MM.1S (cell line): ENCODE measurements around the gene MEX3D.

ENCODE experiments used
- DNase-seq: peaks from one replicate; pipeline ENCODE4 v3.0.0-alpha.2; 2015
- H2AFZ ChIP-seq: fragments of 300-600 bp; sonication (generic); 2 replicates; pipeline ENCODE4 v1.6.0; 2016; ENCODE audit warnings: antibody characterized with exemption, low read length
- H3F3A ChIP-seq: fragments of 300-600 bp; sonication (generic); 2 replicates; pipeline ENCODE4 v1.6.1; 2016; ENCODE audit warnings: mild to moderate bottlenecking, antibody characterized with exemption, low read length, moderate library complexity, mixed read lengths; ENCODE audit not compliant: insufficient read depth
- H3K27ac ChIP-seq: fragments of 300-600 bp; sonication (generic); 2 replicates; pipeline ENCODE4 v1.5.1; 2016; ENCODE audit warnings: mild to moderate bottlenecking, low read length
- H3K27me3 ChIP-seq: fragments of 300-600 bp; sonication (generic); replicated peaks from 2 replicates; pipeline ENCODE4 v1.6.0; 2016; ENCODE audit warnings: low read length; ENCODE audit not compliant: insufficient read depth
- H3K36me3 ChIP-seq: fragments of 300-600 bp; sonication (generic); replicated peaks from 2 replicates; pipeline ENCODE4 v1.6.1; 2016; ENCODE audit warnings: mild to moderate bottlenecking, low read length, mixed read lengths; ENCODE audit not compliant: insufficient read depth
- H3K4me1 ChIP-seq: fragments of 300-600 bp; sonication (generic); 2 replicates; pipeline ENCODE4 v1.6.1; 2016; ENCODE audit warnings: low read length, mixed read lengths
- H3K4me2 ChIP-seq: fragments of 300-600 bp; sonication (generic); 2 replicates; pipeline ENCODE4 v1.6.0; 2016; ENCODE audit warnings: low read depth, low read length
- H3K4me3 ChIP-seq: fragments of 300-600 bp; sonication (generic); 2 replicates; pipeline ENCODE4 v1.5.1; 2016; ENCODE audit warnings: low read length, mixed read lengths
- H3K79me2 ChIP-seq: fragments of 300-600 bp; sonication (generic); 2 replicates; pipeline ENCODE4 v1.6.1; 2016; ENCODE audit warnings: mixed run types, low read length, mixed read lengths
- H3K9ac ChIP-seq: fragments of 300-600 bp; sonication (generic); 2 replicates; pipeline ENCODE4 v1.6.1; 2016; ENCODE audit warnings: low read length, mixed read lengths
- H3K9me2 ChIP-seq: fragments of 300-600 bp; sonication (generic); replicated peaks from 2 replicates; pipeline ENCODE4 v1.6.1; 2016; ENCODE audit warnings: mild to moderate bottlenecking, low read length, mixed read lengths; ENCODE audit not compliant: insufficient read depth
- H3K9me3 ChIP-seq: fragments of 300-600 bp; sonication (generic); replicated peaks from 2 replicates; pipeline ENCODE4 v1.6.1; 2016; ENCODE audit warnings: mild to moderate bottlenecking, low read length, mixed read lengths; ENCODE audit not compliant: insufficient read depth
- H4K20me1 ChIP-seq: fragments of 300-600 bp; sonication (generic); 2 replicates; pipeline ENCODE4 v1.6.1; 2016; ENCODE audit warnings: mild to moderate bottlenecking, low read length, moderate library complexity, mixed read lengths; ENCODE audit not compliant: insufficient read depth
- EZH2 ChIP-seq: fragments of 300-600 bp; sonication (generic); optimal IDR thresholded peaks from 2 replicates; pipeline ENCODE3; 2017; ENCODE audit warnings: low read depth, mild to moderate bottlenecking, antibody characterized with exemption, low read length, mixed read lengths
- EZH2phosphoT487 ChIP-seq: fragments of 300-600 bp; sonication (generic); IDR thresholded peaks from 2 replicates; pipeline ENCODE4 v1.6.1; 2018; ENCODE audit warnings: antibody characterized with exemption, low read length
- TF ChIP-seq, protein P1 (sequence below): fragments of 300-600 bp; sonication (generic); IDR thresholded peaks from 2 replicates; pipeline ENCODE4 v1.5.1; 2016; ENCODE audit warnings: antibody characterized with exemption, low read length, mixed read lengths

MEX3D gene

DNA sequence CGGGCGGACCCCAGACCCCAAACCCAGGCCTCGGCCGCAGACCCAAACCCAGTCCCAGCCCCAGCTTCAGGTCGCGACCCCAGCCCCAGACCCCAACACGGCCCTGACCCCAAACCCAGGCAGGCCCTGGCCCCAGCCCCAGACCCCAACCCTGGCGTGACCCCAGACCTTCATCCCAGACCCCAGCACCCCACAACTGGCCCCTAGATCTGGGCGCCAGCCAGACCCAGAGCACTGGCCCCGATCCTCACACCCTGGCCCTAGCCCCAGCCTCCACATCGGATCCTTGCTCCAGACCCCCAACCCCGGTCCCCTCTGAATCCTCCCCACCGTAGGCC is 17.1 kb upstream of the MEX3D start:
- no peaks in the 10 kb centered on the region; the same call in none of the 2 replicates for H3K36me3 ChIP-seq
- no peak overlapping the region for H2AFZ ChIP-seq
- no peak overlapping the region for H3K27ac ChIP-seq
- 0 out of 2 replicates have a peak, but pooled peaks cover under 1% of the 10 kb centered on the region for H3F3A ChIP-seq
- H3K79me2 ChIP-seq, result peaks cover 50% of the 10 kb centered on the region
- no peaks in the 10 kb centered on the region for H3K9me3 ChIP-seq
- H3K4me2 ChIP-seq, result no peak overlapping the region
- no peak overlapping the region for H3K4me3 ChIP-seq
- no peaks in the 10 kb centered on the region for H3K27me3 ChIP-seq
- no peak for TF ChIP-seq EZH2phosphoT487
- no peak for TF ChIP-seq EZH2
- H3K9me2 ChIP-seq, result no peaks in the 10 kb centered on the region
- H4K20me1 ChIP-seq, result no peaks in the 10 kb centered on the region
- H3K9ac ChIP-seq, result no peak overlapping the region
- DNase-seq, result no peak
- no peaks in the 10 kb centered on the region for H3K4me1 ChIP-seq

- Histone ChIP-seq H3K4me1 (no peaks in the 10 kb centered on the region), H3K27me3 (no peaks in the 10 kb centered on the region), H3K9me2 (no peaks in the 10 kb centered on the region), H3K79me2 (peaks cover 44% of the 10 kb centered on the region), H3K27ac (no peak overlapping the region), H4K20me1 (no peaks in the 10 kb centered on the region), H3K4me3 (no peak overlapping the region), H2AFZ (no peak overlapping the region), H3F3A (no peaks in the 10 kb centered on the region), H3K4me2 (no peak overlapping the region), H3K9me3 (no peaks in the 10 kb centered on the region), H3K36me3 (no peaks in the 10 kb centered on the region; the same call in none of the 2 replicates), H3K9ac (no peak overlapping the region)
- DNase-seq, result no peak
- TF ChIP-seq, protein P1, sequence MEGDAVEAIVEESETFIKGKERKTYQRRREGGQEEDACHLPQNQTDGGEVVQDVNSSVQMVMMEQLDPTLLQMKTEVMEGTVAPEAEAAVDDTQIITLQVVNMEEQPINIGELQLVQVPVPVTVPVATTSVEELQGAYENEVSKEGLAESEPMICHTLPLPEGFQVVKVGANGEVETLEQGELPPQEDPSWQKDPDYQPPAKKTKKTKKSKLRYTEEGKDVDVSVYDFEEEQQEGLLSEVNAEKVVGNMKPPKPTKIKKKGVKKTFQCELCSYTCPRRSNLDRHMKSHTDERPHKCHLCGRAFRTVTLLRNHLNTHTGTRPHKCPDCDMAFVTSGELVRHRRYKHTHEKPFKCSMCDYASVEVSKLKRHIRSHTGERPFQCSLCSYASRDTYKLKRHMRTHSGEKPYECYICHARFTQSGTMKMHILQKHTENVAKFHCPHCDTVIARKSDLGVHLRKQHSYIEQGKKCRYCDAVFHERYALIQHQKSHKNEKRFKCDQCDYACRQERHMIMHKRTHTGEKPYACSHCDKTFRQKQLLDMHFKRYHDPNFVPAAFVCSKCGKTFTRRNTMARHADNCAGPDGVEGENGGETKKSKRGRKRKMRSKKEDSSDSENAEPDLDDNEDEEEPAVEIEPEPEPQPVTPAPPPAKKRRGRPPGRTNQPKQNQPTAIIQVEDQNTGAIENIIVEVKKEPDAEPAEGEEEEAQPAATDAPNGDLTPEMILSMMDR, result no peak
- TF ChIP-seq EZH2 (no peak), EZH2phosphoT487 (no peak)
These were observed 16.5 kb upstream of the MEX3D start for GRCh38 chr19:1584500-1585242.

- TF ChIP-seq EZH2 (no peak), EZH2phosphoT487 (no peak)
- TF ChIP-seq, protein P1, result no peak
- Histone ChIP-seq H3F3A (no peaks in the 10 kb centered on the region), H3K79me2 (peaks cover 21% of the 10 kb centered on the region), H3K4me2 (no peak overlapping the region), H3K9me2 (no peaks in the 10 kb centered on the region), H3K36me3 (no peaks in the 10 kb centered on the region; the same call in none of the 2 replicates), H3K9ac (no peak overlapping the region), H3K4me3 (no peak overlapping the region), H3K4me1 (no peaks in the 10 kb centered on the region), H4K20me1 (no peaks in the 10 kb centered on the region), H3K27me3 (no peaks in the 10 kb centered on the region), H3K27ac (no peak overlapping the region), H2AFZ (no peak overlapping the region), H3K9me3 (no peaks in the 10 kb centered on the region)
- no peak for DNase-seq
These were observed 14.1 kb upstream of the MEX3D start for GRCh38 chr19:1582201-1582600.

DNA sequence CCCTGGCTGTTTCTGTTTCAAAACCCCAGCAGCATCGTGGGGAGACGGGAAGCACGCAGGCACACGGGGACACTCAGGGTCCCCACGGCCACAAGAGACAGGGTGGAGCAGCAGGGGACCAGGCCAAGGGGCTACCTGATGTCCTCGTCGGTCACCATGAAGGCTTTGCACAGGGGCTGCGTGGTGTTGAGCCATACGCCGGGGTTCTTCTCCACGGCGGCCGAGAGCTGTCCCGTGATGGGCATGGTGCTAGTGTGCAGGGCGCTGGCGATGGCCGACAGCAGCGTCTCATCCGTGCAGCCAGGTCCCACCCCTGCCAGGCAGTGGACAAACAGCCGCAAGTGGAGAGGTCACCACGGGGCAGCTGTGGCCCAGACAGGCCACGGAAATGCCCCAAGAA is 12.8 kb upstream of the MEX3D start:
- no peaks in the 10 kb centered on the region; the same call in none of the 2 replicates for H3K36me3 ChIP-seq
- no peaks in the 10 kb centered on the region for H4K20me1 ChIP-seq
- no peaks in the 10 kb centered on the region for H3K9me3 ChIP-seq
- H3K9ac ChIP-seq, result no peak overlapping the region
- no peak overlapping the region for H3K4me2 ChIP-seq
- DNase-seq, result no peak
- H3K9me2 ChIP-seq, result no peaks in the 10 kb centered on the region
- no peak for TF ChIP-seq EZH2phosphoT487
- TF ChIP-seq, protein P1, result no peak
- no peak overlapping the region for H3K4me3 ChIP-seq
- peaks cover 15% of the 10 kb centered on the region for H3K79me2 ChIP-seq
- H3F3A ChIP-seq, result no peaks in the 10 kb centered on the region
- H3K4me1 ChIP-seq, result no peaks in the 10 kb centered on the region
- no peaks in the 10 kb centered on the region for H3K27me3 ChIP-seq
- H2AFZ ChIP-seq, result no peak overlapping the region
- no peak overlapping the region for H3K27ac ChIP-seq
